HG03196 (cell line): ENCODE measurements around the gene TOGARAM1.

Experiments
- ATAC-seq: cut with Tn5 transposase; IDR thresholded peaks from one replicate; pipeline ENCODE4 v1.9.1; 2021; ENCODE audit not compliant: unreplicated experiment

TOGARAM1 gene, protein sequence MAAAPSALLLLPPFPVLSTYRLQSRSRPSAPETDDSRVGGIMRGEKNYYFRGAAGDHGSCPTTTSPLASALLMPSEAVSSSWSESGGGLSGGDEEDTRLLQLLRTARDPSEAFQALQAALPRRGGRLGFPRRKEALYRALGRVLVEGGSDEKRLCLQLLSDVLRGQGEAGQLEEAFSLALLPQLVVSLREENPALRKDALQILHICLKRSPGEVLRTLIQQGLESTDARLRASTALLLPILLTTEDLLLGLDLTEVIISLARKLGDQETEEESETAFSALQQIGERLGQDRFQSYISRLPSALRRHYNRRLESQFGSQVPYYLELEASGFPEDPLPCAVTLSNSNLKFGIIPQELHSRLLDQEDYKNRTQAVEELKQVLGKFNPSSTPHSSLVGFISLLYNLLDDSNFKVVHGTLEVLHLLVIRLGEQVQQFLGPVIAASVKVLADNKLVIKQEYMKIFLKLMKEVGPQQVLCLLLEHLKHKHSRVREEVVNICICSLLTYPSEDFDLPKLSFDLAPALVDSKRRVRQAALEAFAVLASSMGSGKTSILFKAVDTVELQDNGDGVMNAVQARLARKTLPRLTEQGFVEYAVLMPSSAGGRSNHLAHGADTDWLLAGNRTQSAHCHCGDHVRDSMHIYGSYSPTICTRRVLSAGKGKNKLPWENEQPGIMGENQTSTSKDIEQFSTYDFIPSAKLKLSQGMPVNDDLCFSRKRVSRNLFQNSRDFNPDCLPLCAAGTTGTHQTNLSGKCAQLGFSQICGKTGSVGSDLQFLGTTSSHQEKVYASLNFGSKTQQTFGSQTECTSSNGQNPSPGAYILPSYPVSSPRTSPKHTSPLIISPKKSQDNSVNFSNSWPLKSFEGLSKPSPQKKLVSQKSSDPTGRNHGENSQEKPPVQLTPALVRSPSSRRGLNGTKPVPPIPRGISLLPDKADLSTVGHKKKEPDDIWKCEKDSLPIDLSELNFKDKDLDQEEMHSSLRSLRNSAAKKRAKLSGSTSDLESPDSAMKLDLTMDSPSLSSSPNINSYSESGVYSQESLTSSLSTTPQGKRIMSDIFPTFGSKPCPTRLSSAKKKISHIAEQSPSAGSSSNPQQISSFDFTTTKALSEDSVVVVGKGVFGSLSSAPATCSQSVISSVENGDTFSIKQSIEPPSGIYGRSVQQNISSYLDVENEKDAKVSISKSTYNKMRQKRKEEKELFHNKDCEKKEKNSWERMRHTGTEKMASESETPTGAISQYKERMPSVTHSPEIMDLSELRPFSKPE (N-terminal part only)

GRCh38 chr14:44961554-44962333, at the start of gene TOGARAM1, which contains the start of gene KLHL28:
TOGARAM1 (plus strand) TSS chr14:44962190; CDS start chr14:44962422, 232 bp downstream.
KLHL28 (minus strand) TSS chr14:44961947; CDS start chr14:44945928, 16,019 bp downstream.
- peak; percentile 95 for ATAC-seq

DNA sequence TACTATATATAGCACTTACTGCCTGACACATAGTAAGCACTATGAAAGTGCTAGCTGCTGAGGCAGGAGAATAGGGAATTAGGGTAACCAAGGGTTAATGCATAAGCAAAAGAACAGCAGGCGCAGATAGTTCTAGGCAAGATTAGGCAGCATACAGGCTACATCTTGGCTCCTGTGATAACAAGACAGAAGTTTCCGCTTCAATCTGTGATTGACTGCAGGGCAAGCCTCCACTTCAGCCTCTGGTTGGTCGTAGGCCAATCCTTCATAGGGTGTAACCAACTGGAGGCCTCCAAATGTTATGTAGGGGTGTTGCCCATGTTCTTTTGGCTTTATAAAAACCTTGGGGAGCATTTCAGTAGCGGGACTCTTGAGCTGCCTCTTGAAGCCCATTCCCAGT, 47.1 kb upstream of the TOGARAM1 start:
- ATAC-seq: no peak

DNA sequence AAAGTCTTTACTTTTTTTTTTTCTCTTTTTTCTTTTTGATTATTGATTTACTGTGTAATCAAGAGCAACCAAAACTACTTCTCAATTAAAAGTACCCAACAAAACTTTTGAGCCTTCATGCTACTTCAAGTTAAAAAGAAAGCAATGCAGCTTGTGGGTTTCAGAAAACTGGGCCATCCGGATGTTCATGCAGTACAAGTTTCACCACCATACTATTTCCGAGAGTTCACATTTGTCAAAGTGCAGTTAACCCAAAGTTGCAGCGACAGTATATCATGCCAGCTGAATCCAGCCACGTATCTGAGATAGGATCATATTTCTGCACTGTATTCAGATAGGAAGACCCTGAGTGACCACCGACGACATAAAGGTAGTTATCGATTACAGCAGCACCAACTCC, 33.2 kb upstream of the TOGARAM1 start:
- no peak for ATAC-seq

- ATAC-seq: no peak
These were observed 26.8 kb upstream of the TOGARAM1 start for GRCh38 chr14:44935155-44935554.

- no peak for ATAC-seq
These were observed 24.4 kb upstream of the TOGARAM1 start for GRCh38 chr14:44937547-44937946.

GRCh38 chr14:44940211-44940610, 21.8 kb upstream of the TOGARAM1 start:
- no peak for ATAC-seq

DNA sequence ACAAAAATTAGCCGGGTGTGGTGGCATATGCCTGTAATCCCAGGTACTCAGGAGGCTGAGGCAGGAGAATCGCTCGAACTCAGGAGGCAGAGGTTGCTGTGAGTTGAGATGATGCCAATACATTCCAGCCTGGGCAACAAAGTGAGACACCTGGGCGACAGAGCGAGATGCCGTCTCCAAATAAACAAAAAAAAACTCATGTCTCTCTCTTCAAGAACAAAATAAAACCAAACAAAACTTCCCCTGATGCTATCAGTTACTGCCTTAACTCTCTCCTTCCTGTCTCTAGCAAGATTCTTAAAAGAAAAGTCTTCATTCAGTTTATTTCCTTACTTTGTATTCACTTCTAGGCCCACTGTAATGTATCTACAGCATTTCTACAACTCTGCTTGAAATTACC, 21.0 kb upstream of the TOGARAM1 start:
- ATAC-seq: no peak

DNA sequence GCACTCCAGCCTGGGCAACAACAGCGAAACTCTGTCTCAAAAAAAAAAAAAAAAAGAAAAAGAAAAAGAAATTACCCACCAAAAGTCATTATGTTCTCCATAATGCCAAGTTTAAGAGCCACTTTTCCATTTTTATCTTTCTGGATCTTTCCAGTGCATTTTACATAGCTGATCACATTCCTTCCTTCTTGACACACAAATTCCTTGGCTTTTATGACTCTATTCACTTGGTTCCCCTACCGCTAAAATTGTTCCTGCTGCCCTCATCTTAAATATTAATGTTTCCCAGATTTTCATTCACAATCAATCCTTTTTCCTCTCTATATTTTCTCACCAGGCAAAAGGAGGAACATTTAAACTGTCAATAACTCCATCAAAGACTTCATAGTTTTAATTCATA, 20.4 kb upstream of the TOGARAM1 start:
- no peak for ATAC-seq

DNA sequence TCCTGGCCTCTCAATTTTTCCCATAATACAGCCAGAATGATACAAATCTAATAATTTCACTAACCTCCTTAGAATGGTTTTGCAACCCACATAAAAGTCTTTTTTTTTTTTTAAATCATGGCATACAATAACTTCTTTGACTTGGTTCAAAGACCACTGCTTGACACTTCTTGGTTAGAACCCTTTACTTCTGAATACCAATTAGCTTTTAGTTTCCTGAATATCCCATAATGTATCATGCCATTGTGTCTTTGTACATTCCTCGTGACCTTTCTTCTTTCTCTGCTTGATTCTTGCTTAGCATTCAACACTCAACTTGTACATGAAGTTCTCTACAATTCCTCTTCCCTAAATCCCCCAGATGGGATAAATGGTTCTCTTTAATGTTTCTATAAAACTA, 19.6 kb upstream of the TOGARAM1 start:
- no peak for ATAC-seq

GRCh38 chr14:44944107-44944506, 17.9 kb upstream of the TOGARAM1 start:
- no peak for ATAC-seq

DNA sequence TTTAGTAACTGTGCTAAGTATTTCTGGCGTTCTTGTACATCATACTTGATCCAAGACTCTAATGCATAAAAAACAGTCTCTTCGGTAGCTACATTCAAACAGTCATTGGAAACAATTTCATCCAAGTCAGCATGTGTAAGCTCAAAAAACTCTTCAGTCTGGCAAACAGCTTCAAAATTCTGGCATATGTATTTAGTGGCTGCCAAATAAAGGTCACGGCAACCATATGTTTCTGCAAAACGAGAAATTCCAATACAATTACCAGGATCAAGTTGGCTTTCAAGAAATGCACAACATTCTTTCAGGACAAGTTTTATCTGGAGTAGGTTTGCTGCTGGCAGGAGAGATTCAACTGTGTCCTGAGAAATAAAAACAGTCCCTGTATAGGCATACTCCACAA, 16.7 kb upstream of the TOGARAM1 start:
- no peak for ATAC-seq

DNA sequence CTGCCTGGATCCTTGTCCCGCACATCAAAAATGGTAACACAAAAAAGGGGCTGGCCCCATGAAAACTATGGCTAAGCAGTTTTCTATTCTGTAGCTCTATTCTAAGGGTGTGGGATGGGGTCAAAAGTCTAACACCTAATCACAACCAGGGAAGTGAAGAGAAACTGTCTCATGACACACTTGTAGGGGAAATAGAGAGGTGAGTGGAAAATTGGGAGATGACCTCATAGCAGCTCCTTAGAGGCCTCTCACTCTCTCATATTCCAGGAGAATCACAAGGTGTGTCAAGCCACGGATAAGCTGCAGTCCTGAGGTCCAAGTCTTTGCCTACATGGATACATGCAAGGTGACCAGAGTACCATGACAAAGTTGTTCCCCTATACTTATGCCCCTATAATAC, 10.9 kb upstream of the TOGARAM1 start:
- no peak for ATAC-seq

GRCh38 chr14:44952391-44953110, 9.4 kb upstream of the TOGARAM1 start:
- no peak for ATAC-seq

DNA sequence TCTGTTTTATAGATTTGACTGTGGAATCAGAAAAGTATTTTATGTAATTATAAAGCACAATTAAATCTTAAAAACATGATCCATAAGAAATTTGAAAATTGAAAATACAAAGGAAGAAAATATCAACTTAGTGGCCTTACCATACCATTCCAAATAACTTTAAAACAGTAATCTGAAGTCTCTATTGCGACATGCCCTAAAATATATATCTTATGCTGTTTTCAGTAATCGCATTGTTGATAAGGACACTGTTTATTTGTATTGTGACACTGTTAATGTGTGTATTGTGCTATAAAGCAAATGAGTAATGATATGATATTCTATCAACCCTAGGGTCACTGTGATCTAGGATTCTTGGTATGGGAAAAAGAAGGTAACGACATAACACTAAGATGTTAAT, 7.2 kb upstream of the TOGARAM1 start:
- no peak for ATAC-seq

- ATAC-seq: no peak
These were observed 6.5 kb upstream of the TOGARAM1 start for GRCh38 chr14:44955528-44955927.

DNA sequence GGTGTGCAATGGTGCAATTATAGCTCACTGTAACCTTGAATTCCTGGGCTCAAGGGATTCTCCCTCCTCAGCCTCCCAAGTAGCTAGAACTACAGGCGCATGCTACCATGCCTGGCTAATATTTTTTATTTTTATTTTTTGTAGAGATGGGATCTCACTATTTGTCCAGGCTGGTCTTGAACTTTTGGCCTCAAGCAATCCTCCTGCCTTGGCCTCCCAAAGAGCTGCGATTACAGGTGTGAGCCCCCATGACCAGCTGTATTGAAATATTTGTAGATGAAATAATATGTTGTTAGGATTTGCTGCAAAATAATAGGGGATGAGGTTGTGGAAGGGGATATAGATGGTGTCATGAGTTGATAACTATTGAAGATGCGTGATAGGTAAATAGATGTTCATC, 5.1 kb upstream of the TOGARAM1 start:
- ATAC-seq: no peak

DNA sequence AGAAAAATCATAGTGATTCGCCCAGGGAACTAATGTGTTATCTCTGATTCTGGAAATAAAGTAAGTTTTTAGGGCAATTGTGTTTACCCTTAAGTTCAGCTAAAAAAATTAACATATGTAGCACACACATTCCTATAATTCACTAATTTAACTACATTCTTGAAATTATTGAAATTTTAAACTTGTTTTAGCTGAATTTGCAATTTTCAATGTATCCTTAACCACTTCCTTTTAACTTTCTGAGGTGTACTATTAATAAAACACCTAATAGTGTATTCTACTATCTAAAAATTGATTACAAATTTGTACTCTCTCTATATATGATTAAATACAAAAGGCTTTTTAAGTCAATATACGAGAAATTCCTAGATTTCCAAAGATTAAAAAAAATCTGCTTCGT, 2.5 kb upstream of the TOGARAM1 start:
- ATAC-seq: no peak

DNA sequence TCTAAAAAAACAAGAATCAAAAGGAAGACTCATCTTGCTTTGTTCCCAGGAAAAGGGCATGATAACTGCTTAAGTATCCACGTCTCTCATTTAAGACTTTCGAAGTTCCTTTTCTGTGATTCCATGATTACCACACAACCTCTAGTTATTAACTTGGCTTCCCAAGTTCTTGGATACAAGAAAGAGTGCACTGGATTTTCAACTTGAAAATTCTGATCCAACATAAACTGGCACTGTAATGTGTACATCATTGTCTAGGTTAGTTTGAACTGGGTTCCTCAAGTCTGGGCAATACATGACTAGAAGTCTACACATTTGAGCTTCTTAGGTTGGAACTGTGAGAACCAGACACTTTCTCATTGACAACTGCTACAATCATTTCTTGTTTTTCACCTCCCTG, 1.8 kb upstream of the TOGARAM1 start:
- no peak for ATAC-seq

GRCh38 chr14:44960646-44961045, 1.3 kb upstream of the TOGARAM1 start:
- no peak for ATAC-seq

DNA sequence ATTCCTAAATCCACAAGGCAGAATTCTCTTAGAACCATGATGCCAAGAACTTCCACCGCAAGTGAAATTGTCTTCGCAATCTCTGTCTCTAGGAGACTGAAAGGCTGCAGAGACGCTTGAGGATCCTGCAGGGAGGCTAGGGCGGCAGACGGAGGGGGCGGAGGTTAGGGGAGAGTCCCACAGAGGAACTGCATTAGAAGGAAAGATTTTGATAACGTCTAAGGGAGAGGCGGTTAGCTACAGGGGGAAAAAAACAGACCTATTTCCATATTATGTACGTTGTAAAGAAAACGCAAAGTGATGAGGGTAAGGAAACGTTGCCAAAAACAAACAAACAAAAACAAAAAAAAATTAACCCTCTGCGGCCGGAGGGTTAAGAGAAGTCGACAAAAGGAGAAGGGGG, 838 bp upstream of the TOGARAM1 start:
- peak; percentile 27 for ATAC-seq
